ENCODE data around the gene AADAC. TPM values are rescaled to one million over a fixed set of nuclear protein-coding genes. Genes with fewer than 3 reads are reported as not detected.
A peak's percentile ranks its signal among the peaks of the same experiment; 100 is the strongest.

AADAC gene
- total and polyA plus RNA-seq, 4 donors: 4.4 to 33.3 (median 8.2) TPM

DNA sequence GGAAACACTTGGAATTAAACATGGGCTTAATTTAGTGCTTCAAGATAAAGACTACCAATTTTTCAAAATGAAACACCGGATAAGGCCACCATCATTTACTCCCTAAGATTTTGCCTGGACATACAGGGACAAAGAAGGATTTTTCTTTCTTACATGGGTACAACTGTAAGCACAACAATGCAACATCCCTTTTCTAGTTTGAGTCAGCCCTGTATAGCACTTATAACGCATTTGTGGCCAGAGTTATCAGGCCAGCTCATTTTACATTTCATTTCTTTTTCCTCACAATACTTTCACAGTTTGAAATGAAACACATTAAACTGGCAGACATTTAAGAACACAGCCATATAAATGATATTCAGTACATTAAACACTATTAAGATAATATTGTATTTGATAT, 49.7 kb downstream of the AADAC start:
- Histone ChIP-seq H3K27ac (ENCODE audit: low read depth in 1 of 2, low read length in 1 of 2) (no peak overlapping the region), H3K9me3 (ENCODE audit: control insufficient read depth in 4 of 4, insufficient read depth in 3 of 4, low read length in 3 of 4) (no peaks in the 10 kb centered on the region), H3K36me3 (ENCODE audit: control insufficient read depth in 4 of 4, insufficient read depth in 4 of 4, low read length in 4 of 4) (no peaks in the 10 kb centered on the region), H3K4me3 (no peak overlapping the region), H3K27me3 (ENCODE audit: control insufficient read depth in 3 of 3, insufficient read depth in 3 of 3, low read length in 2 of 3) (no peaks in the 10 kb centered on the region), H3K9ac (ENCODE audit: insufficient read depth in 1 of 2, low read length in 2 of 2) (no peak overlapping the region), H3K4me1 (ENCODE audit: control insufficient read depth in 5 of 5, insufficient read depth in 5 of 5, low read length in 5 of 5) (peaks cover 0 to 6% (median 3%) of the 10 kb centered on the region in 5 donors)
- ATAC-seq (ENCODE audit: insufficient read depth, low FRiP score): no peak
- DNase-seq: no peak
- 85 to 86% methylated on average over 2 of the region's 2 CpGs for whole genome bisulfite sequencing, 2 donors
- TF ChIP-seq, protein P1, sequence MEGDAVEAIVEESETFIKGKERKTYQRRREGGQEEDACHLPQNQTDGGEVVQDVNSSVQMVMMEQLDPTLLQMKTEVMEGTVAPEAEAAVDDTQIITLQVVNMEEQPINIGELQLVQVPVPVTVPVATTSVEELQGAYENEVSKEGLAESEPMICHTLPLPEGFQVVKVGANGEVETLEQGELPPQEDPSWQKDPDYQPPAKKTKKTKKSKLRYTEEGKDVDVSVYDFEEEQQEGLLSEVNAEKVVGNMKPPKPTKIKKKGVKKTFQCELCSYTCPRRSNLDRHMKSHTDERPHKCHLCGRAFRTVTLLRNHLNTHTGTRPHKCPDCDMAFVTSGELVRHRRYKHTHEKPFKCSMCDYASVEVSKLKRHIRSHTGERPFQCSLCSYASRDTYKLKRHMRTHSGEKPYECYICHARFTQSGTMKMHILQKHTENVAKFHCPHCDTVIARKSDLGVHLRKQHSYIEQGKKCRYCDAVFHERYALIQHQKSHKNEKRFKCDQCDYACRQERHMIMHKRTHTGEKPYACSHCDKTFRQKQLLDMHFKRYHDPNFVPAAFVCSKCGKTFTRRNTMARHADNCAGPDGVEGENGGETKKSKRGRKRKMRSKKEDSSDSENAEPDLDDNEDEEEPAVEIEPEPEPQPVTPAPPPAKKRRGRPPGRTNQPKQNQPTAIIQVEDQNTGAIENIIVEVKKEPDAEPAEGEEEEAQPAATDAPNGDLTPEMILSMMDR (IDR thresholded peaks at IDR 0.05; ENCODE audit: control extremely low read depth, extremely low read depth): no peak

DNA sequence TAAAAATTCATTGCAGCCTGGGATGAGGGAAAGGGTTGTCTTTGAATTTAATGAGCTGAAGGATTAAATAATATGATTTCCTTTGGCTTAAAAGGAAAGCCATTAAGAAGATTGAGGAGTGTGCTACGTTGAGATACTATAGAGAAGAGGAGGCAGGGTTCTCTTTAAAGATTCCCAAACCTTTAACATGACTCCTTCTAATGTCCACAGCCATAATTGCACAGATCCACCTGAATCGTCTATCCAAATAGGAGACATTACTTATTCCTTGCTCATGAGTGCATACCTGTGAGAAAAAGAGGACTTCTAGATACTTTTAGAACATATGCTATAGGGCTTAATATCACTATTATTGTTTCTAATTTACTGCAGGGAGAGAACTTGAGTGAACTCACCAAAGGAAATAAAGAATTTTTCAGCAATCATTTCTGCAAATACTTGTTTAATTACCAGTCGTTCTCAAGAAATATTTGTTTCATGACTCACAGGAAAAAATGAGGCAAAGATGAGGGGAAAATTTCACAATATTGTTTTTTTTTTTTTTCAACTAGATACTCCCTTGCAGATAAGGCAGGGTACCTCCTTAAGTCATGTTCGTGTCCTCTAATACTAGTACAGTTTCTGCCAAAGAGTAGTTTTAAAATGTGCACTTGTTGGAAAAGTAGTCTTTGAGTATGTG, 50.6 kb downstream of the AADAC start:
- Histone ChIP-seq H3K4me1 (ENCODE audit: control insufficient read depth in 5 of 5, insufficient read depth in 5 of 5, low read length in 5 of 5) (peaks cover 0 to 10% (median 3%) of the 10 kb centered on the region in 5 donors), H3K9ac (ENCODE audit: insufficient read depth in 1 of 2, low read length in 2 of 2) (no peak overlapping the region), H3K27me3 (ENCODE audit: control insufficient read depth in 3 of 3, insufficient read depth in 3 of 3, low read length in 2 of 3) (no peaks in the 10 kb centered on the region), H3K36me3 (ENCODE audit: control insufficient read depth in 4 of 4, insufficient read depth in 4 of 4, low read length in 4 of 4) (no peaks in the 10 kb centered on the region), H3K9me3 (ENCODE audit: control insufficient read depth in 4 of 4, insufficient read depth in 3 of 4, low read length in 3 of 4) (no peaks in the 10 kb centered on the region), H3K4me3 (no peak overlapping the region), H3K27ac (ENCODE audit: low read depth in 1 of 2, low read length in 1 of 2) (no peak overlapping the region)
- ATAC-seq (ENCODE audit: insufficient read depth, low FRiP score) (no peak), DNase-seq (peak in 2 of 3 donors; percentile 34 to 42)
- 43 to 48% methylated on average over 4 of the region's 4 CpGs for WGBS, 2 donors
- TF ChIP-seq, protein P1 (IDR thresholded peaks at IDR 0.05; ENCODE audit: control extremely low read depth, extremely low read depth): no peak

DNA sequence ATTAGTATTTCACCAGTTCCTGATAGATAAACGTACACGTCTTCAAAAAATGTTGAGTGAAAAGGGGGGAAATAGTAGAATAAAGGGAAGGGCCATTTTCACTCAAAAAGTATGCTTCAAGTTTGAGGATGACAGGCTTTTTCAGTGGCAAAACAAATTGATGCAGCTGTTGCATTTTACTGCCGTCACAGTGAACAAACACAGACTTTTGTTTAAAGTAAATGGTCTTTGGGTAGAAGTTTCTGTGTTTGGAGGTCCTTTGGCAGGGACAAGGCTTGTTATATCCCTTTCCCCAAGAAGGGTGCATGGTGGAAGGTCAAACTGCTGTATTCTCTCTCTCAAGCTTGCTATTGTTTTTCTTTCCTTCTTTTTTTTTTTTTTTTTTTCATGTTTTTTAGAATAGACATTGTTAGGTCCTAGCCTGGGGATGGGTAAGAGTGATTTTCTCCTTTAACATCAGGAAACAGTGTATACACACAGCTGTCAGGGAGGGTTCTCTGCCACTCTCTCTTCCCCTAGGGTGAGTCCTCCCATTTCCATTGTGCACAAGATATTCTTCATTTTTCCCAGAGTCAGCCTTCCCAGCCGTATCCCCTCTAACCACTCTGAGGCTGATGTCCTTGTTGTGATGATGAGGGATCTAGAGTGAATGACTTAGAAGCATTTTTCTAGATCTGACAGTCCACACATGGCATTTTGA, 52.9 kb downstream of the AADAC start:
- ATAC-seq (ENCODE audit: insufficient read depth, low FRiP score) (no peak), DNase-seq (peak in 2 of 3 donors; percentile 43 to 49)
- Histone ChIP-seq H3K27me3 (ENCODE audit: control insufficient read depth in 3 of 3, insufficient read depth in 3 of 3, low read length in 2 of 3) (no peaks in the 10 kb centered on the region), H3K36me3 (ENCODE audit: control insufficient read depth in 4 of 4, insufficient read depth in 4 of 4, low read length in 4 of 4) (no peaks in the 10 kb centered on the region), H3K27ac (ENCODE audit: low read depth in 1 of 2, low read length in 1 of 2) (no peak overlapping the region), H3K9ac (ENCODE audit: insufficient read depth in 1 of 2, low read length in 2 of 2) (no peak overlapping the region), H3K4me3 (no peak overlapping the region), H3K4me1 (ENCODE audit: control insufficient read depth in 5 of 5, insufficient read depth in 5 of 5, low read length in 5 of 5) (peaks cover 0 to 10% (median 3%) of the 10 kb centered on the region in 5 donors), H3K9me3 (ENCODE audit: control insufficient read depth in 4 of 4, insufficient read depth in 3 of 4, low read length in 3 of 4) (no peaks in the 10 kb centered on the region)
- TF ChIP-seq, protein P1 (IDR thresholded peaks at IDR 0.05; ENCODE audit: control extremely low read depth, extremely low read depth): no peak
- 59 to 70% methylated on average over 4 of the region's 4 CpGs for WGBS, 2 donors

Measured in lung (tissue), 12 donors.